ENCODE data around the gene GNB3.

GRCh38 chr12:6884539-6884938 lies 43.8 kb downstream of the GNB3 start:
- TF ChIP-seq CTCF (IDR thresholded peaks at IDR 0.05) (no peak), POLR2A (IDR thresholded peaks at IDR 0.05) (no peak), POLR2AphosphoS5 (IDR thresholded peaks at IDR 0.05) (no peak)

Data from stomach (tissue), 4 donors.